Measurements from ENCODE around the gene PPM1L.

DNA sequence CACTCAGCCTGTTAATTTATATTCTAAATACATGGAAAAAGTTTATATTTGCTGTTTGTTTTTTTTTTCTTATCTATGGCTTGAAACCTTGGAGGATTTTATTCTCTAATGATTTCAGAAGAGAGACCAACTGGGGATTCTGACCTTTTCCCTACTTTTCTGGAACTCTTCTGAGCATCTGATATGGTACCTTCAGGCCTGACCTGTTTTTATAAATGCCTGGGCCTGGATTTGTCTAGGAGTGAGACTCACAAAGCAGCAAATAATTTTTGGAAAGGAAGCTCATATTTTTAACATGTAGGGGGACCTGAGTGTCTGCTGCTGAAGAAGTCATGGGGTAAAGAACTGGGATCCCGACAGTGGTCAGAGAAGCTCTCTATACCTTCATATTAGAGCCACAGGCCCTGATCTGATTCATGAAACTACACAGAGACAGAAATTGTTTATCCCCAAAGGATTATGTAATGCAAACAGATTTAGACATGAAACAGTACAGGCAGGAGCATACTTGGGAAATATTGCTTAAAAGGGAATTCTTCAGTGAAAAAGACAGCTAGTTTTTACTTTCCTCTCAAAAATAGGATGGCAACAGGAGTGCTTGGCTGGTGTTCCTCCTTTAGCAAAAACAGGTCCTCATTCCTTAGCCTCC, 15.9 kb downstream of the PPM1L start:
- TF ChIP-seq, protein P1, sequence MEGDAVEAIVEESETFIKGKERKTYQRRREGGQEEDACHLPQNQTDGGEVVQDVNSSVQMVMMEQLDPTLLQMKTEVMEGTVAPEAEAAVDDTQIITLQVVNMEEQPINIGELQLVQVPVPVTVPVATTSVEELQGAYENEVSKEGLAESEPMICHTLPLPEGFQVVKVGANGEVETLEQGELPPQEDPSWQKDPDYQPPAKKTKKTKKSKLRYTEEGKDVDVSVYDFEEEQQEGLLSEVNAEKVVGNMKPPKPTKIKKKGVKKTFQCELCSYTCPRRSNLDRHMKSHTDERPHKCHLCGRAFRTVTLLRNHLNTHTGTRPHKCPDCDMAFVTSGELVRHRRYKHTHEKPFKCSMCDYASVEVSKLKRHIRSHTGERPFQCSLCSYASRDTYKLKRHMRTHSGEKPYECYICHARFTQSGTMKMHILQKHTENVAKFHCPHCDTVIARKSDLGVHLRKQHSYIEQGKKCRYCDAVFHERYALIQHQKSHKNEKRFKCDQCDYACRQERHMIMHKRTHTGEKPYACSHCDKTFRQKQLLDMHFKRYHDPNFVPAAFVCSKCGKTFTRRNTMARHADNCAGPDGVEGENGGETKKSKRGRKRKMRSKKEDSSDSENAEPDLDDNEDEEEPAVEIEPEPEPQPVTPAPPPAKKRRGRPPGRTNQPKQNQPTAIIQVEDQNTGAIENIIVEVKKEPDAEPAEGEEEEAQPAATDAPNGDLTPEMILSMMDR (conservative IDR thresholded peaks at IDR 0.05) = no peak
- TF ChIP-seq EZH2 (IDR thresholded peaks at IDR 0.05; ENCODE audit: low read depth) = no peak

Measured in PC-9 (cell line).